ENCODE measurements around the gene MTX2. TPM values are rescaled to one million over a fixed set of nuclear protein-coding genes. Genes with fewer than 3 reads are reported as not detected.

The MTX2 gene
- total and polyA plus RNA-seq, 2 experiments from 2014 or later = 47.9 to 61.8 TPM

DNA sequence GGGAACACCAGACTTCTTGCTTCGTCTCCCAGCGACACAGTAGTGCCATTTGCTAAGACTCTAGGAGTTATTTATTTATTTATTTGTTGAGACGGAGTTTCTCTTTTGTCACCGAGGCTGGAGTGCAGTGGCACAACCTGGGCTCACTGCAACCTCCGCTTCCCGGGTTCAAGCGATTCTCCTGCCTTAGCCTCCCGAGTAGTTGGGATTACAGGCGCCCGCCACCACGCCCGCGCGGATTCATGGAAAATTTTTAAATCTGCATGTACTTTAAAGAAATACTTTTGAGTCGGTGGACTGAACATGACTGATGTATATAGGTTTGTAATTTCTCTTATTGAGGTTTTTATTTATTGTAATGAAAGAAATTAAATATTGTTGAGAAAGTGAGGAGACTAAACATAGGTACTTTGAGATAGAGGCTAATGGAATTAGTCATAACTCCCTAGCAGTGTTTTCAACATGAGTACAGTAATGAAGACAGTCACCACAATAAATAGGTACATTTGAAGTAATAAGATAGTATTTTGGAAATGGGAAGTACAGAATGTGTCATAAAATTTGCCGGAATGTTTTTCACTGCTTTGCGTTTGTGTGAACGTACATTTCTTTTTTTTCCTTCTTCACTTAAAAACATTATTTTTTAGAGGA lies 983 bp downstream of the MTX2 start:
- Histone ChIP-seq H3K9me2 (ENCODE audit: insufficient read depth) (no peaks in the 10 kb centered on the region), H3K4me2 (ENCODE audit: unreplicated experiment) (peak overlapping the region; percentile 88), H4K20me1 (ENCODE audit: insufficient read depth) (no peaks in the 10 kb centered on the region), H3K9ac (peak overlapping the region; percentile 92), H3K36me3 (ENCODE audit: low read depth) (no peaks in the 10 kb centered on the region), H3K27me3 (replicated peaks; ENCODE audit: insufficient read depth) (no peaks in the 10 kb centered on the region), H2AFZ (peak overlapping the region; percentile 97), H3K4me3 (peak overlapping the region; percentile 98), H3K27ac (peak overlapping the region; percentile 68; the same call in 1 of the 2 replicates), H3K79me2 (ENCODE audit: insufficient read depth) (peaks cover 60% of the 10 kb centered on the region), H3K4me1 (ENCODE audit: insufficient read depth) (0 out of 2 replicates have a peak, but pooled peaks cover 9% of the 10 kb centered on the region), H3K9me3 (ENCODE audit: low read depth) (no peaks in the 10 kb centered on the region), H3F3A (ENCODE audit: insufficient read depth) (no peaks in the 10 kb centered on the region; the same call in 1 of the 2 replicates)
- in situ Hi-C loops (cut with MboI) = no loop called here
- TF ChIP-seq EZH2 (IDR thresholded peaks at IDR 0.05; ENCODE audit: insufficient read depth, poor library complexity, severe bottlenecking) = no peak
- TF ChIP-seq EZH2phosphoT487 (IDR thresholded peaks at IDR 0.05; ENCODE audit: insufficient read depth, low read depth) = no peak
- peak; percentile 51 for DNase-seq
- WGBS, 2 experiments (ENCODE audit: low coverage in 1 of 2, low lambda C conversion rate in 2 of 2, missing lambda C conversion rate in 2 of 2) = 37 to 38% methylated on average over 18 of the region's 18 CpGs

DNA sequence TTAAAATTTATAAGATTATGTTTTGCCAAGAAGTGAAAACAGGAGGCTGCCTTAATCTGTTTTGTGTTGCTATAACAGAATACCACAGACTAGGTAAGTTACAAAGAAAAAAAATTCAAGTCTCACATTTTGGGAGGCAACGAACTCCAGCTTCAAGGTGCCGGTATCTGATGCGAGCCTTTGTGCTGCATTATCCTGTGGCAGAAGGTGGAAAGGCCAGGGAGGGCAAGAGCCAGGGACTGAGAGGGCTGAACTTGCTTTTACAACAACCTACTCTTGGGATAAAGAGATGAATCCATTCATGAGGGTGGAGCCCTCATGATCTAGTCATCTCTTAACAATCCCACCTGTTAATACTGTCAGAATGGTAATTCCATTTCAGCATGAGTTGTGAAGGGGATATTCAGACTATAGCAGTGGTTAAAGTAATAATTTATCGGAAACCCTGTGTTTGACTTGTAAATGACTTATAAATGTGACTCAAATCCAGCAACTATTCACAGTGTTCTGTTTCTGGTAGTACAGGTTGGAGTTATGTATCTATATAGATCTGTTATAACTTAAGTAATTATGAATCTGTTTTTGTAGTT lies 3.7 kb downstream of the MTX2 start:
- H3K9ac ChIP-seq = no peak overlapping the region
- in situ Hi-C loops (cut with MboI) = no loop called here
- no peak overlapping the region for H3K27ac ChIP-seq
- no peak overlapping the region for H3K4me2 ChIP-seq (ENCODE audit: unreplicated experiment)
- no peaks in the 10 kb centered on the region for H3K27me3 ChIP-seq (replicated peaks; ENCODE audit: insufficient read depth)
- no peaks in the 10 kb centered on the region for H3K36me3 ChIP-seq (ENCODE audit: low read depth)
- no peak for DNase-seq
- 0 out of 2 replicates have a peak, but pooled peaks cover 9% of the 10 kb centered on the region for H3K4me1 ChIP-seq (ENCODE audit: insufficient read depth)
- TF ChIP-seq EZH2 (IDR thresholded peaks at IDR 0.05; ENCODE audit: insufficient read depth, poor library complexity, severe bottlenecking) = no peak
- TF ChIP-seq EZH2phosphoT487 (IDR thresholded peaks at IDR 0.05; ENCODE audit: insufficient read depth, low read depth) = no peak
- peaks cover 86% of the 10 kb centered on the region for H3K79me2 ChIP-seq (ENCODE audit: insufficient read depth)
- H3F3A ChIP-seq (ENCODE audit: insufficient read depth) = no peaks in the 10 kb centered on the region; the same call in 1 of the 2 replicates
- no peaks in the 10 kb centered on the region for H4K20me1 ChIP-seq (ENCODE audit: insufficient read depth)
- H3K9me2 ChIP-seq (ENCODE audit: insufficient read depth) = no peaks in the 10 kb centered on the region
- WGBS, 2 experiments (ENCODE audit: low coverage in 1 of 2, low lambda C conversion rate in 2 of 2, missing lambda C conversion rate in 2 of 2) = 94 to 100% methylated on average over 4 of the region's 4 CpGs
- no peaks in the 10 kb centered on the region for H3K9me3 ChIP-seq (ENCODE audit: low read depth)
- no peak overlapping the region for H2AFZ ChIP-seq
- H3K4me3 ChIP-seq = no peak overlapping the region

DNA sequence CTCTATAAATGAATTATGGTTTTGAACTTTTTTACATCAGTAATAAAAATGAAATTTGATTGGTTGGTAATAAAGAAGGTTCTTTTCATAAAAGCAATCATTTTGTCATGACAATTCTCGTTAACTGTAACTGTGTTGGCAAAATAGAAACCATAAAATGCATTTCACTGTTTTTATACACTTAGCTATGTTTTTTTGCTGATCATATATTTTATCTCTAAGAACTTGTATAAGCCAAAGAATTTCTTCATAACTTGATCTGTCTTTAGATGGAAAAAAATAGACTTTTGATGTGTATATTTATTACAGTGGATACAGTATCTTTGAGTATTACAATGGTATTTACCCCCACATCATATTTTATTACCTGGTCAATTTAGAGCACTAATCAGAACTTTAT lies 9.7 kb downstream of the MTX2 start:
- in situ Hi-C loops (cut with MboI) = no loop called here
- TF ChIP-seq EZH2 (IDR thresholded peaks at IDR 0.05; ENCODE audit: insufficient read depth, poor library complexity, severe bottlenecking) (no peak), EZH2phosphoT487 (IDR thresholded peaks at IDR 0.05; ENCODE audit: insufficient read depth, low read depth) (no peak)
- Histone ChIP-seq H3K79me2 (ENCODE audit: insufficient read depth) (peaks cover 94% of the 10 kb centered on the region), H3K4me1 (ENCODE audit: insufficient read depth) (peaks cover 20% of the 10 kb centered on the region), H3K9ac (no peak overlapping the region), H3K36me3 (ENCODE audit: low read depth) (no peaks in the 10 kb centered on the region), H2AFZ (no peak overlapping the region), H3K9me2 (ENCODE audit: insufficient read depth) (no peaks in the 10 kb centered on the region), H3K27me3 (replicated peaks; ENCODE audit: insufficient read depth) (no peaks in the 10 kb centered on the region), H3K4me3 (no peak overlapping the region), H3K27ac (no peak overlapping the region), H3K4me2 (ENCODE audit: unreplicated experiment) (no peak overlapping the region), H3F3A (ENCODE audit: insufficient read depth) (peaks cover 31% of the 10 kb centered on the region), H4K20me1 (ENCODE audit: insufficient read depth) (no peaks in the 10 kb centered on the region), H3K9me3 (ENCODE audit: low read depth) (no peaks in the 10 kb centered on the region)
- no peak for DNase-seq
- 96 to 100% methylated on average over 1 of the region's 1 CpG for WGBS, 2 experiments (ENCODE audit: low coverage in 1 of 2, low lambda C conversion rate in 2 of 2, missing lambda C conversion rate in 2 of 2)

DNA sequence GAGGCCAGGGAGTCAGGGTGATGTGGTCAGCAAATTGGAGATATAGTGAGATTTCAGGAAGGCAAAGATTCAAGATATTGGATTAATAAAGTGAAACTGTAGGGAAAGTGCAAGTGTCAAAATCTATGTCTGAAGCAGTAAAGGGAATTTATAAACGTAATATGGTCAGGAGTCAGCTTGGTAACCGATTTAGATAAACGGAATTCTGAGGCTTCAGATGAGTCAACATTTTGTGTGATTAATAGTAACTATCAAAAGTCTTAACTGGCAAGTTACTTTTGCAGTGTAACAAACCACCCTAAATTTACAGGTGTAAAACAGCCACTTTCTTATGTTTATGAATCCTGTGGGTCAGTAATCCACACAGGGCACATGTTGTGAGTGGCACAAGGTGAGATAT lies 10.9 kb downstream of the MTX2 start:
- Histone ChIP-seq H3K4me2 (ENCODE audit: unreplicated experiment) (no peak overlapping the region), H2AFZ (no peak overlapping the region), H3K9me2 (ENCODE audit: insufficient read depth) (no peaks in the 10 kb centered on the region), H4K20me1 (ENCODE audit: insufficient read depth) (no peaks in the 10 kb centered on the region), H3K27ac (no peak overlapping the region), H3K9me3 (ENCODE audit: low read depth) (no peaks in the 10 kb centered on the region), H3K79me2 (ENCODE audit: insufficient read depth) (peaks cover 94% of the 10 kb centered on the region), H3K9ac (no peak overlapping the region), H3K4me1 (ENCODE audit: insufficient read depth) (peaks cover 23% of the 10 kb centered on the region), H3K4me3 (no peak overlapping the region), H3K36me3 (ENCODE audit: low read depth) (no peaks in the 10 kb centered on the region), H3F3A (ENCODE audit: insufficient read depth) (peaks cover 36% of the 10 kb centered on the region), H3K27me3 (replicated peaks; ENCODE audit: insufficient read depth) (no peaks in the 10 kb centered on the region)
- DNase-seq = no peak
- no peak for TF ChIP-seq EZH2phosphoT487 (IDR thresholded peaks at IDR 0.05; ENCODE audit: insufficient read depth, low read depth)
- no peak for TF ChIP-seq EZH2 (IDR thresholded peaks at IDR 0.05; ENCODE audit: insufficient read depth, poor library complexity, severe bottlenecking)
- WGBS, 2 experiments (ENCODE audit: low coverage in 1 of 2, low lambda C conversion rate in 2 of 2, missing lambda C conversion rate in 2 of 2) = 87 to 98% methylated on average over 3 of the region's 3 CpGs
- in situ Hi-C loops (cut with MboI) = no loop called here
